M059J (cell line): ENCODE measurements around the gene RSRC1. TPM values are rescaled to one million over a fixed set of nuclear protein-coding genes. Genes with fewer than 3 reads are reported as not detected.
"Not testable (repeated sequence)": the region's sequence is repeated elsewhere in the genome, so short reads cannot be mapped to it uniquely, and the experiment has no call there.

ENCODE experiments used
- DNase-seq: peaks from one replicate; pipeline ENCODE4 v3.0.0-alpha.2; 2012; ENCODE audit warnings: low read depth
- total RNA-seq: library from RNA; depleted of rRNA; stranded (reverse); fragments of >200 nt; shearing (Covaris generic); gene quantifications from 2 replicates; pipeline ENCODE4 v1.2.3, GENCODE V29; 2014

Gene RSRC1
- total RNA-seq, 1 experiment from 2014 or later = 61.0 TPM

DNA sequence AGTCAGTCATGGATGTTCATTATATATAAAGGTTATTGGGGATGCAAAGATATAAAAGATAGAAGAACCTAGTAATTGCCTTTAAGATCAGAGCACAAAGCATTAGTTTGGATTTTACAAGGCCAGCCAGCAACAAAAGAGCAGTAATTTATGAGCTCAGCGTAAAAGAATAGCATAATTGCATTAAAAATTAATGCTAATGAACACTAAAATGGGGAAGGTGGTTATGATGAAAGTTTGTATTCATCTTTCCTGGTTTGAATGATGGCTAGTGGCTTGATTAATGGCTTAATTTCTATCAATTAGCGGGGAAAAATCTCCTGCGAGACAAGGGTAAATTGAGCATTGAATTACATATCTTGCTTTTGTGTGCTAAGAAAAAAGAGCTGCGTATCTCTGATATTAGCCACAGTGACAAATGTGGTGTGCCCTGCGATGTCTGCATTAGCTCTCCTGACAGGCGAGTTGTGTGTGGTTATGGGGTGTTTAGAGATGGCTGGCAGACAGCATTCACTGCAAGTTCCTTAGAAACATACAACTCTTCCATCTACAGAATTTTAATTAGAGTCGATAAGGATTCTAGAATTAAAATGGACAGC is 418.3 kb downstream of the RSRC1 start:
- DNase-seq = no peak

DNA sequence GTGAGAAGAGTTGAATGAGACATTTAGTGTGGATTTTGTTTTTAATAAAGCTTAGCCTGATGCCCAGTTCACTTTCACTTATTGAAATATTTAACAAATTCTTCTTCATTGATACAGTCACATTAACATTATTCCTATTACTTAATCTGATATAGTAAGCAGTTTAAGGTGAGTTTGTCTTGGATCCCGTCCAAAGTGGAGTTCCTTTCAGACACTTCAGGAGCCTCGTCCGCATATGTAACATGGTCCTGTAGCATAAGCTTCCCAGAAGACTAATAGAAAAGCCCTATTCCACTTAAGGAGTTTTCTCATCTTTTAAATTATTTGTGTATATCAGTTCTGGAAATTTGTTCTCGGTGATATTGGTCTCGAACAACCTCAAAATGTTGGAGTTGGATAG is 421.4 kb downstream of the RSRC1 start:
- no peak for DNase-seq

GRCh38 chr3:158532099-158532734 is 422.3 kb downstream of the RSRC1 start:
- DNase-seq = peak; percentile 73

DNA sequence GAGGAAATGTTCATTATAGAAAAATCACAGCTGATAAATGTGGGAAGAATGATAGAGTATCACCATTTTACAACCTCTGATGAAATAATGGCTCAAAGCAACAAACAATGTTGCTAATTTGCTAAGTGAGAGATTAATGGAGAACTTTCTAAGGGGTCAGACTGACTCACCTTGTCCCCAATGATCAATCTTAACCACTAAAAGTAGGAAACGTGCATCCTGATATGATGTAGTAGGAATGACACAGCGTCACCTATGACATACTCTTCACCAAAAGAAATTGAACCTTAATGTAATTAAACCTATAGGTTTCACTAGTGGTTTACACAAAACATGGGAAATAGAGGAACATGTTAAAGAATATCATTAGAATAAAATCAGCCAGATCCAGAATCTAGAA is 426.0 kb downstream of the RSRC1 start:
- no peak for DNase-seq

GRCh38 chr3:158539414-158540014 is 429.6 kb downstream of the RSRC1 start:
- DNase-seq = peak; percentile 61

- DNase-seq = no peak
These were observed 430.2 kb downstream of the RSRC1 start for GRCh38 chr3:158540066-158540465.

DNA sequence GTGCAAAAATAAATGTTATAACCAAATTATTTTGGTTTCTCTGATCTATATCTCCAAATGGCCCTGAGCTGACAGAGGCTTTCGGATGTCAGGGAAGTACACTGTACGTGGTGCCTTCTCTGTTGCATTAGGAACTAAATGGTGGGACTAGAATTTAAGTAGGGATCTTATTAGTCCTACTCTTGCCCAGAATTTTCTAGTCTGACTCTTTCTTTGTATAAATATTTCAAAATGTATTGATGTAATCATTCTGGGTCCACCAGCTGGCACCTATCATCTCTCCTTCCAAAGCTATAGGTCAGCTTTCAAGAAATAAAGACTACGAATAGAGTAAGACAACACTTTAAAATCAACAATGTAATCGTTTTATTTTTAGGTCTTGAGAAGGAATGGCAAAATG is 438.8 kb downstream of the RSRC1 start:
- DNase-seq = no peak

DNA sequence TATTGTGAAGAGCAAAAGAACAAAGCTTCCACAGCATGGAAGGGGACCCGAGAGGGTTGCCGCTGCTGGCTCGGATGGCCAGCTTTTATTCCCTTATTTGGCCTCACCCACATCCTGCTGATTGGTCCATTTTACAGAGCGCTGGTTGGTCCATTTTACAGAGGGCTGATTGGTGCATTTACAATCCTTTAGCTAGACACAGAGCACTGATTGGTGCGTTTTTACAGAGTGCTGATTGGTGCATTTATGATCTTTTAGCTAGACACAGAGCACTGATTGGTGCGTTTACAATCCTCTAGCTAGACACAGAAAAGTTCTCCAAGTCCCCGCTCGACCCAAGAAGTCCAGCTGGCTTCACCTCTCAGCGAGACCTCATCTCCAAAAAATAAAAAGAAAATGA is 440.0 kb downstream of the RSRC1 start:
- DNase-seq = not testable (repeated sequence)

DNA sequence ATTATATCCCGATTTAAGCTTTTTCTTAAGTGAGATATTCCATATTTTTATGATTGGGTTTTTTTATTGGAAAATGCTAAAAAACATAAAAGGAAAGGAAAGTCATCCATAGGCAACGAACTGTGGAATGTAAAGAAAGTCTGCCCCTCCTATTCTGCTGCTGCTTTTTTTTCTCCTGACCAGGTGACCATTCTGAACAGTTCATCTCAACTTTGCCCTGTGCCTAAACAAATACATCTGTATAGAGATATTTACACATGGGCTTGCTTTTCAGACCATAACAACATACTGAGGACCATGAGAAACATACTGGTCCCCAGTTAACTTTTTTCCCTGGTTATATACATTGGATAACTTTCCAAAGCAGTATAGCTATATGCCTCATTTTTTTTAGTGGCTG is 442.2 kb downstream of the RSRC1 start:
- no peak for DNase-seq

- no peak for DNase-seq
These were observed 449.6 kb downstream of the RSRC1 start for GRCh38 chr3:158559504-158559903.

DNA sequence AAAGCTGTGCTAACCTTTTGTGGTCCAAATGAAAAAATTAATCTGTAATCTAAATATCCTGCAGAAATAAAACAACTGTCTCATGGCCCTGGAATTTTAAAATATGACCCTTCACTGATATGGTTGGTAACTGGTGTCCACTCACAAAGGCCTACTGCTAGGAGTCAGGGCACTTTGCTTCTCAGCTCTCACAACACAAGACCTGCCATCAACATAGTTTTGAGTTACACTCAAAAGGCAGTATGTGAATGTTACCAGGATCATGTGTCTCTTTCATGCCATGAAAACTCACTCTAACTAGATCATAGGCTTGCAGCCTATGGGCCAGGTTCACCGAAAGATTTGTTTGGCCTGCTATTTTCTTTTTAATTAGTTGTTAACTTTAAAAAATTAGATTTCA is 451.1 kb downstream of the RSRC1 start:
- DNase-seq = peak; percentile 25

GRCh38 chr3:158562674-158563073 is 452.8 kb downstream of the RSRC1 start:
- no peak for DNase-seq

DNA sequence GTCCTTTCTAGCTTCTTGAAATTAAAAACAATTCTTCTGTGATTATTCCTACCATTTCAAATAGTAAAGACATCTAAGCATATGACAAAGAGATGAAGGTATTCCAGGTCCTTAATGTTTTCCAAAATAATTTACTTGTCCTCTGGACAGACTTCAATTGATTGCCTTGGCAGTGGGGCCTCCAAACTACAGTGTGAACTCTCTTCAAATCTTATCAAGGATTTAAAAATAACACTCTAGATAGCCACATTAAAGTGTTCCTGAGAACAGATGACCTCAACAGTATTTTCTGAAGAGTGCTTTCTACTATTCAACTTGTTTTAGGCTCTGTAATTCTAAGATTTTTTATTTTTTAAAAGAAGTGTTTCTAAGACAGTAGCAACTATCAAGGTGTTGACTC is 453.2 kb downstream of the RSRC1 start:
- no peak for DNase-seq

GRCh38 chr3:158565076-158565475 is 455.2 kb downstream of the RSRC1 start:
- DNase-seq = no peak

- peak; percentile 55 for DNase-seq
These were observed 458.9 kb downstream of the RSRC1 start for GRCh38 chr3:158568784-158569183.

GRCh38 chr3:158569794-158570193 is 459.9 kb downstream of the RSRC1 start:
- no peak for DNase-seq

DNA sequence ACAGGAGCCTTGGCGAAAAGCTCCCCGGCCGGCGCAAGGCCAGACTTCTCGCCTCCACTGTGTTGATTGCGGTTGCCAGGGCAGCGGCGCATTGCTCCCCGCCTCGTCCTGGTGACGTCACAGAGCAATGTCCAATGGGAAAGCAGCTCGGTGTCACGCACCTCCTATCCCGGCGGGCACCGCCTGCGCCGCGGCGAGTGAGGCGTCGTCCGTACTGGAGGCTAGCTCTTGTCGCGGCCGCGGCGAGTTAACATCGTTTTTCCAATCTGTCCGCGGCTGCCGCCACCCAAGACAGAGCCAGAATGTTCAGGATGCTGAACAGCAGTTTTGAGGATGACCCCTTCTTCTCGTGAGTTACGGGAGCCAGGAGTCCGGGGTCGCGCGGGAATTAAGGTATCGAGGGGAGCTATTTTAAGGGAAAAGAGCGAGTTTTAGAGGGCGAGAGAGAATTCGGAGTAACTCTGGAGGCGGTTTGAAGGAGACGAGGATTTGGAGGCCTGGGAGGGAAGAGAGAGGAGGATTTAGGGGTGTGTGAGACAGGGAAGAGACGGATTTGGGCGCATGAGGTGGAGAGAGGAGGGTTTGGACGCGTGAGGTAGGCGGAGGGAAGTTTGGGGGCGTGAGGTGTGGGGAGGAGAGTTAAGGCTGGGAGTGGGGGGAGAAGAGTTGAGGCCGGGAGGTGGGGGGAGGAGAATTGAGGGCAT is 461.3 kb downstream of the RSRC1 start, which contains the start of gene MLF1:
Gene MLF1, plus strand, starts transcription at position 196 of the 704 bp plus-strand sequence. Its CDS starts 107 bp downstream, at position 303.
- peak; percentile 98 for DNase-seq

GRCh38 chr3:158571969-158572765 is 462.3 kb downstream of the RSRC1 start:
- DNase-seq = no peak

GRCh38 chr3:158572766-158573060 is 462.8 kb downstream of the RSRC1 start:
- DNase-seq = no peak

- peak; percentile 22 for DNase-seq
These were observed 463.8 kb downstream of the RSRC1 start for GRCh38 chr3:158573714-158574113.

- DNase-seq = no peak
These were observed 464.8 kb downstream of the RSRC1 start for GRCh38 chr3:158574646-158575045.

DNA sequence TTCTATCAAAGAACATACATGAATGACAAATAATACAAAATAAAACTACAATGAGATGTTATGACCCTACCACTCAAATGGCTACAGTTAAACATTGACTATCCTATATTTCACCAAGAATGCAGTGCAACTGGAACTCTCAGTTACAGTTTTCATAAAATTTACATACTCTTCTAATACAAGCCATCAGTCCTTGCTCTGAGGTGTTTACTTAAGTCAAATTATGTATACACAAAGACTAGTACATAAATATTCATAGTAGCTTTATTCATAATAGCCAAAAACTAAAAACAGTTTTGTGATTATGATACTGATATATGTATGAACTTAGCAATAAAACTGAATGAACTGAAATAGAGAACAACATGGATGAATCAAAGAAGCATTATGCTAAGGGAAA is 480.3 kb downstream of the RSRC1 start:
- no peak for DNase-seq
